ENCODE data around the gene PIK3R3. TPM values are rescaled to one million over a fixed set of nuclear protein-coding genes. Genes with fewer than 3 reads are reported as not detected.

The PIK3R3 gene
- total RNA-seq, 1 experiment from 2014 or later = 3.6 TPM

- Mint-ChIP-seq H3K4me1 (ENCODE audit: low read depth, unreplicated experiment) (no peaks in the 10 kb centered on the region), H3K36me3 (ENCODE audit: insufficient read depth, unreplicated experiment) (peaks cover 14% of the 10 kb centered on the region), H3K27ac (ENCODE audit: unreplicated experiment) (peak overlapping the region; percentile 100), H3K9me3 (ENCODE audit: unreplicated experiment) (no peaks in the 10 kb centered on the region), H3K27me3 (ENCODE audit: insufficient read depth, unreplicated experiment) (peaks cover 3% of the 10 kb centered on the region), H3K4me3 (ENCODE audit: unreplicated experiment) (peak overlapping the region; percentile 100)
- TF ChIP-seq CTCF (IDR thresholded peaks at IDR 0.05; ENCODE audit: insufficient read depth in 1 of 2, low read depth in 1 of 2, low read length in 1 of 2, severe bottlenecking in 1 of 2, unreplicated experiment in 1 of 2) = no peak
- H3K4me1 ChIP-seq = no peaks in the 10 kb centered on the region
- H3K9me3 ChIP-seq = no peaks in the 10 kb centered on the region
- ChIA-PET POLR2A (no interaction called here), CTCF (no interaction called here)
- DNase-seq = no peak
- H3K27me3 ChIP-seq (replicated peaks; ENCODE audit: control insufficient read depth, insufficient read depth, low read length) = no peaks in the 10 kb centered on the region
- H3K4me3 ChIP-seq (ENCODE audit: low read depth, low read length) = peak overlapping the region; percentile 59
- intact Hi-C loops (cut with micrococcal nuclease; ENCODE audit: unreplicated experiment) = loop anchor here (2.0 kb wide), 1 partner anchor 97 kb away; no protein-coding TSS in a partner anchor
- H3K36me3 ChIP-seq (ENCODE audit: control insufficient read depth, insufficient read depth, low read length) = no peaks in the 10 kb centered on the region
- BruUV-seq (replicated peaks) = no TSS peak
Observed at GRCh38 chr1:46133781-46134350, 1.4 kb upstream of the PIK3R3 start.

- no peaks in the 10 kb centered on the region for H3K27me3 ChIP-seq (replicated peaks; ENCODE audit: control insufficient read depth, insufficient read depth, low read length)
- no peaks in the 10 kb centered on the region for H3K4me1 Mint-ChIP-seq (ENCODE audit: low read depth, unreplicated experiment)
- peaks cover 14% of the 10 kb centered on the region for H3K36me3 Mint-ChIP-seq (ENCODE audit: insufficient read depth, unreplicated experiment)
- POLR2A ChIA-PET = no interaction called here
- no peaks in the 10 kb centered on the region for H3K36me3 ChIP-seq (ENCODE audit: control insufficient read depth, insufficient read depth, low read length)
- H3K4me3 Mint-ChIP-seq (ENCODE audit: unreplicated experiment) = peak overlapping the region; percentile 100
- BruUV-seq (replicated peaks) = TSS peak; percentile 57
- CTCF ChIA-PET = no interaction called here
- peak overlapping the region; percentile 100 for H3K27ac Mint-ChIP-seq (ENCODE audit: unreplicated experiment)
- peak overlapping the region; percentile 59 for H3K4me3 ChIP-seq (ENCODE audit: low read depth, low read length)
- no peaks in the 10 kb centered on the region for H3K9me3 Mint-ChIP-seq (ENCODE audit: unreplicated experiment)
- H3K4me1 ChIP-seq = no peaks in the 10 kb centered on the region
- intact Hi-C loops (cut with micrococcal nuclease; ENCODE audit: unreplicated experiment) = loop anchor here (2.0 kb wide), 1 partner anchor 96 kb away; no protein-coding TSS in a partner anchor
- no peak for DNase-seq
- H3K9me3 ChIP-seq = no peaks in the 10 kb centered on the region
- H3K27me3 Mint-ChIP-seq (ENCODE audit: insufficient read depth, unreplicated experiment) = peaks cover 3% of the 10 kb centered on the region
- TF ChIP-seq CTCF (IDR thresholded peaks at IDR 0.05; ENCODE audit: insufficient read depth in 1 of 2, low read depth in 1 of 2, low read length in 1 of 2, severe bottlenecking in 1 of 2, unreplicated experiment in 1 of 2) = no peak
Observed at GRCh38 chr1:46133181-46133658, 791 bp upstream of the PIK3R3 start.

GRCh38 chr1:46131712-46132528 lies 509 bp downstream of the PIK3R3 start:
- intact Hi-C loops (cut with micrococcal nuclease; ENCODE audit: unreplicated experiment) = loop anchor here (2.0 kb wide), 1 partner anchor 95 kb away; no protein-coding TSS in a partner anchor
- Mint-ChIP-seq H3K27ac (ENCODE audit: unreplicated experiment) (peak overlapping the region; percentile 100), H3K4me3 (ENCODE audit: unreplicated experiment) (peak overlapping the region; percentile 100), H3K27me3 (ENCODE audit: insufficient read depth, unreplicated experiment) (no peaks in the 10 kb centered on the region), H3K36me3 (ENCODE audit: insufficient read depth, unreplicated experiment) (peaks cover 14% of the 10 kb centered on the region), H3K4me1 (ENCODE audit: low read depth, unreplicated experiment) (no peaks in the 10 kb centered on the region), H3K9me3 (ENCODE audit: unreplicated experiment) (no peaks in the 10 kb centered on the region)
- no peaks in the 10 kb centered on the region for H3K27me3 ChIP-seq (replicated peaks; ENCODE audit: control insufficient read depth, insufficient read depth, low read length)
- BruUV-seq (replicated peaks) = TSS peak; percentile 60
- TF ChIP-seq CTCF (IDR thresholded peaks at IDR 0.05; ENCODE audit: insufficient read depth in 1 of 2, low read depth in 1 of 2, low read length in 1 of 2, severe bottlenecking in 1 of 2, unreplicated experiment in 1 of 2) = no peak
- H3K9me3 ChIP-seq = no peaks in the 10 kb centered on the region
- DNase-seq = no peak
- H3K4me1 ChIP-seq = no peaks in the 10 kb centered on the region
- ChIA-PET POLR2A (interaction anchor here (0.6 kb wide), 3 partner anchors 46 to 146 kb away, joined by 3 to 4 read pairs (median 3); no protein-coding TSS in a partner anchor), CTCF (interaction anchor here (0.8 to 1.8 kb wide), 2 partner anchors 69 to 92 kb away, joined by 3 to 4 read pairs; no protein-coding TSS in a partner anchor)
- H3K36me3 ChIP-seq (ENCODE audit: control insufficient read depth, insufficient read depth, low read length) = no peaks in the 10 kb centered on the region
- peak overlapping the region; percentile 66 for H3K4me3 ChIP-seq (ENCODE audit: low read depth, low read length)
